WI38 (cell line): Measurements from ENCODE around the gene APMAP.

Experiments
- H3K4me3 ChIP-seq: 2 replicates; pipeline ENCODE4 v1.5.1; 2011; ENCODE audit warnings: low read depth, mild to moderate bottlenecking, control low read depth, low read length
- TF ChIP-seq, protein P1 (sequence below): IDR thresholded peaks from 2 replicates; pipeline ENCODE4 v1.5.1; 2012; ENCODE audit warnings: low read depth, mild to moderate bottlenecking, control low read depth, low read length

The APMAP gene

DNA sequence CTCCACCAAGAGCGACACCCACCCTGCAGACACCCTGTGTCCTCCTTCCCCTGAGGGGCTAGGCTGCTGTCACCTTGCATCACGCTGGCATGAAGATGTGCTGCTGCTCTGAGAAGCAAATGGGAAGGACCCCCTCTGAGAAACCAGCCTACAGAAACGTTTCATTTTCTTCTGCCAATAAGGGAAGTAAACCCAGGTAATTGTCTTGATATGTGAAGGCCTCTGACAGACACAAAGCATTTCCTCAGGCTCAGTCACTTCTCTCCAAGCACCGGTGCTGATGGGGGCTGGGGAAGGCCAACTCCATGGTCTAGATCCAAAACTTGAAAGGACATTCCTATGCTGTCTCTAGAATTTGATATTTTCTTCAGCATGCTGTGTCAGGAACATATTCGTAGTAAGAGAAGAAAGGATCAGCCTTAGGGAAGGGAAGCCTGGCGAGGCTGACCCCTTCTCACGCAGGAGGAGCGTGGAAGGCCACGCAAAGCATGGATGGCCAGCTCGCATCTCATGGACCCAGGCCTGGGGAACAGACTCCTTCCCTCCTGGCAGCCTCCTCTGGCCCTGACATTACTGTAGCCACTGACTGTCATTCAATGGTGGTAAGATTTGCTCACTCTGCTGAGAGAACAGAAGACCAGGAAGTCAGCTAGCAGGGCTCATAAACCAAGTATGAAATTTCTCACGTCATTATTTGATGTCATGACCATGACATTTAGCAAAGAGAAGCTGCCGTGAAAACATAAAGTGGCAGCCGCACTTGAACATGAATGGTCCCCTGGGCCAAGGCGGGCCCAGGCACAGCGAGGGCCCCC, 44.9 kb upstream of the APMAP start:
- no peak overlapping the region for H3K4me3 ChIP-seq
- TF ChIP-seq, protein P1, sequence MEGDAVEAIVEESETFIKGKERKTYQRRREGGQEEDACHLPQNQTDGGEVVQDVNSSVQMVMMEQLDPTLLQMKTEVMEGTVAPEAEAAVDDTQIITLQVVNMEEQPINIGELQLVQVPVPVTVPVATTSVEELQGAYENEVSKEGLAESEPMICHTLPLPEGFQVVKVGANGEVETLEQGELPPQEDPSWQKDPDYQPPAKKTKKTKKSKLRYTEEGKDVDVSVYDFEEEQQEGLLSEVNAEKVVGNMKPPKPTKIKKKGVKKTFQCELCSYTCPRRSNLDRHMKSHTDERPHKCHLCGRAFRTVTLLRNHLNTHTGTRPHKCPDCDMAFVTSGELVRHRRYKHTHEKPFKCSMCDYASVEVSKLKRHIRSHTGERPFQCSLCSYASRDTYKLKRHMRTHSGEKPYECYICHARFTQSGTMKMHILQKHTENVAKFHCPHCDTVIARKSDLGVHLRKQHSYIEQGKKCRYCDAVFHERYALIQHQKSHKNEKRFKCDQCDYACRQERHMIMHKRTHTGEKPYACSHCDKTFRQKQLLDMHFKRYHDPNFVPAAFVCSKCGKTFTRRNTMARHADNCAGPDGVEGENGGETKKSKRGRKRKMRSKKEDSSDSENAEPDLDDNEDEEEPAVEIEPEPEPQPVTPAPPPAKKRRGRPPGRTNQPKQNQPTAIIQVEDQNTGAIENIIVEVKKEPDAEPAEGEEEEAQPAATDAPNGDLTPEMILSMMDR, result no peak

DNA sequence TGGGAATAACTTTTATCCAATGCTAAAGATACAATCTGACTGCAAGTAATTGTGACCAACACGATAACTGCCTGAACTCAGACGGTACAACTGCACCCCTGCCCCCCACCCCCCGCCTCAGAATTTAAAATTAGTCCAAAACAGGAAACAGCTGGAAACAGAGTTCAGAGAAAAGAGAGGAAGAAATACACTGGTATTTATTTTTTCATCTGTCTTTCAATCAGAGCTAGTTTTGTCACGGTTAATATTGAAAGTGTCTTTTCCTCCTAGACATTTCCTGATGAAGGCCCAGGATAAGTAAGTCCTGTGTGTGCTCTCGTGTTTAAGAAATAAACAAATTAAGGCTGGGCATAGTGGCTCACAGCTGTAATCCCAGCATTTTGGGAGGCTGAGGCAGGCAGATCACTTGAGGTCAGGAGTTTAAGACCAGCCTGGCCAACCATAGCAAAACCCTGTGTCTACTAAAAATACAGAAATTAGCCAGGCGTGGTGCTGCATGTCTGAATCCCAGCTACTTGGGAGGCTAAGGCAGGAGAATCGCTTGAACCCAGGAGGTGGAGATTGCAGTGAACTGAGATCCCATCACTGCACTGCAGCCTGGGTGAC, 43.9 kb upstream of the APMAP start:
- H3K4me3 ChIP-seq, result no peak overlapping the region
- TF ChIP-seq, protein P1, result no peak

DNA sequence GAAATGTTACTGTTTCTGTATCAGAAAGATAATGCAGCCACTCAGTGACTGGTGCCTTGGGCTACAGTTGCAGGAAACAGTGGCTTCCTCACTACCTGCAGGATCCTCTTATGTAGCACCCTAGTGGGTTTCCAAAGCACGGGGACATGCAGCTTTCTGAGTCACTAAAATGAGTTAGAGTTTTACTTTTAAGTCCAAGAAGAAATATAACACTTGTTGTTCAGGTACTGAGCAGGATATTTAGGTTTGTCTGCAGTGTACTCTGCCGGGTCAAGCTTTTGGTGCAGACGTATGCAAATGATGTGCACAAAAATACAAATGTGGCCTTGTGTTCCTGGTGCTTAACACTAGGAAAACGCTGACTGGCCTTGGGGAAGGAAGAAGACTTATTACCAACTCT, 43.4 kb upstream of the APMAP start:
- TF ChIP-seq, protein P1, result no peak
- H3K4me3 ChIP-seq, result no peak overlapping the region

DNA sequence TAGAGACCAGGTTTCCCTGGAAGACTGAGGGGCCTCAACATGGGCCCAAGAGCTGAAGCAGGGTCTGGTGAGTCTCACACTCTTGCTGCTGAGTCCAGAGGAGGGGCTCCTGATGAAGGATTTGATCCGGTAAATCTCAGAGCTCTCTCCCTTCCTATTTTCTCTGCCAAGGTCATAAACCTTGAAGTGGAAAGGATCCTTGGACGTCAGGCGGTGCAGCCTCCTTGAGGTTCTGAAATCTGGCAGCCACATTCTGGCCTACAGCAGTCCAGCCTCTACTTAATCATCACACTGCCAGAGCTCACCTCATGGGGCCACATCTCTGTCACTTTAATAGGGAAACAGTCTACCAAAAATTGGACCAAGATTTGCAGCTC, 41.4 kb upstream of the APMAP start:
- no peak overlapping the region for H3K4me3 ChIP-seq
- TF ChIP-seq, protein P1, result no peak

DNA sequence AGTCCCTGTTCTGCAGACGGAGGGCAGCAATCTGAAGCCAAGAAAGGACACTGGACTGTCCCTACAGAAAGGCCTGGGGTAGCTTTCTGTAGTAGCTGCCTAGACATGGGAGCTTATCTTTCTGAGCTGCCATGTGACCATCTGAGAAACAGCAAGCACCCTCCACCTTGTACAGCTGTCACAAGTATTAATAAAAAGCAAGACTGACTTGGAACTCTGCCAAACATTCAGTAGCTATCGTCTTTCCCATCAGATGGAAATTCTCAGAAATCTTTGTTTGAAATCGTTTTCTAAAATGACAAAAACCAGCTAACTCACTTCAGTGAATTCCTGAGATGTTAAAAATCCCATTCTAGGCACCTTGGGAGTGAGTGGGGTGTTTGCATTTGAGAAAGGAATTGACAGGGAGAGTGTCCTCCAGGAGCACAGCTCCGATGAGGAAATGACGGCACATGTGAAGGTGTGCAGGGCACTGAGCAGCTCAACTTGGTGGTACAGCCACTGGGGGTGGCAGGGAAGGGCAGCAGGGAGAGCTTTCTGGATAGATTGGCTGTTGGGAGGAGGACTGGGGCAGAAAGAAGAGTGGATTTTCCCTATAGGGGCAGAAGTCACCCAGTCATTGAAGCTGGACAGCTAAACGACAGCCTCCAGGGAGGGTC, 40.8 kb upstream of the APMAP start:
- H3K4me3 ChIP-seq, result no peak overlapping the region
- TF ChIP-seq, protein P1, result no peak

DNA sequence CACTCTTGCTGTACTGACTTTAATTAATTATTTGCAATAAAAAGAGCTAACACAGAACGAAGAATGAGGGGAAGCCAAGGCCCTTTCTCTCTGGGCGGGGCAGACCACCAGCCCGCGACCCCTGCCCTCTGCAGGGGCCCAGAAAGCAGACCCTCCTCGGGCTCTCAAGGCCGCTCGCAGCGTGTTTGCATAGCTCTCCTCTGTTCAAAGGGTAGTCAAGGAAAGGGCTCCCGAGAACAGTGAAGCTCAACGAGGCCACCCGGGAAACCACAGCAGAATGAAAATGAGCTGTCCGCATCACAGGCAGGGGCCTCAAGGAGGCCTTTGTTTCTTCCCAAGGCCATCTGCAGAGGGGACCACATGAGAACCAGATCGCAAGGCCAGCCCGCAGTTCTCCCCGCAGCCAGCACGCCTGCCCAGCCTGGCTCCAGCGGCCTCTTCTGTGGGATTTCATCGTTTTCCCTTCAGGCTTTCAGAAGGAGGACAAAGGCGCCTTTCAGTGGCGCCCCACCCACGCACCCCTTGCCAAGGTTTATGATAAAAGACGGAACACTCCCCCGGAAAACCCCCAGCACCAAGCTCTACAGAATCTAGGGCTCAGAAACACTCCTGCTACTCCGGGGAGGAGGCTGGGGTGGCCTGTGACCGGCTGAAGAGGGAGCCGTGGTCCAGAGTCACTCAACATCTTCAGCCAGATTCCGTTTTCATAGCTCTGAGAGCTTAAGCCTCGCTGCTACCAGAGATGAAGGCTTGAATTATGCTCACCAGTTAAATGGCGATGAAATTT, 40.1 kb upstream of the APMAP start:
- TF ChIP-seq, protein P1, result no peak
- no peak overlapping the region for H3K4me3 ChIP-seq
